Esophagus muscularis mucosa (tissue), 4 donors: ENCODE results near the gene DCAF4L1. TPM values are rescaled to one million over a fixed set of nuclear protein-coding genes. Genes with fewer than 3 reads are reported as not detected.
A peak's percentile ranks its signal among the peaks of the same experiment; 100 is the strongest.

Source experiments
- DNase-seq: peaks from one replicate; pipeline ENCODE4 v3.0.0-alpha.2; 2017; ENCODE audit errors: extremely low spot score
- H3K27ac ChIP-seq, 4 donors: fragments of 200-600 bp; sonication (generic); replicated peaks in 1 of 4; 1 replicate in 3 of 4; 2 replicates in 1 of 4; pipeline ENCODE4 v1.5.1; 2016 to 2019; ENCODE audit warnings: mild to moderate bottlenecking in 1 of 4
- H3K27me3 ChIP-seq, 4 donors: fragments of 200-600 bp; sonication (generic); one replicate each; pipeline versions ENCODE4 v1.5.1 to v1.6.0; 2016 to 2019
- H3K36me3 ChIP-seq, 4 donors: fragments of 200-600 bp; sonication (generic); one replicate each; pipeline ENCODE4 v1.5.1; 2016 to 2019
- H3K4me1 ChIP-seq, 4 donors: fragments of 200-600 bp; sonication (generic); one replicate each; pipeline ENCODE4 v1.5.1; 2016 to 2019
- H3K4me3 ChIP-seq, 4 donors: fragments of 200-600 bp; sonication (generic); 1 replicate in 2 of 4; 2 replicates in 2 of 4; pipeline ENCODE4 v1.5.1; 2016 to 2019; ENCODE audit warnings: mild to moderate bottlenecking in 4 of 4, moderate library complexity in 1 of 4
- H3K9me3 ChIP-seq, 4 donors: fragments of 200-600 bp; sonication (generic); 1 replicate in 3 of 4; 2 replicates in 1 of 4; pipeline ENCODE4 v1.5.1; 2016 to 2019
- CTCF ChIP-seq, 3 experiments: fragments of 200-600 bp in 2 of 3; fragments of 450-650 bp in 1 of 3; sonication (generic) in 2 of 3; IDR thresholded peaks; one replicate each; pipeline ENCODE4 v1.5.1; 2017 to 2019; ENCODE audit warnings: antibody characterized with exemption in 3 of 3, mild to moderate bottlenecking in 2 of 3, moderate library complexity in 1 of 3
- EP300 ChIP-seq: sonication (generic); formaldehyde crosslinking; IDR thresholded peaks from one replicate; pipeline ENCODE4 v1.6.1; 2017; ENCODE audit warnings: antibody characterized with exemption
- POLR2A ChIP-seq: fragments of 450-650 bp; IDR thresholded peaks from one replicate; pipeline ENCODE4 v1.6.1; 2017; ENCODE audit warnings: antibody characterized with exemption, moderate library complexity, mild to moderate bottlenecking, low read depth
- POLR2AphosphoS5 ChIP-seq, 2 donors: sonication (generic); formaldehyde crosslinking; IDR thresholded peaks; one replicate each; pipeline ENCODE4 v1.6.1; 2017; ENCODE audit warnings: antibody characterized with exemption in 2 of 2
- WGBS: methylation state at CpG from one replicate; pipeline ENCODE4 v1.1.5; 2018; 5-methylcytosine and 5-hydroxymethylcytosine counted together
- intact Hi-C: fragments of 100-400 bp; cut with DNase I; formaldehyde crosslinking; loops from one replicate; pipeline ENCODE4 v1.15.1; 2023
- total RNA-seq, 4 donors: library from RNA; depleted of rRNA; stranded (reverse); fragments of >200 nt; gene quantifications; one replicate each; pipeline versions ENCODE4 v1.1.0 to v1.2.1, GENCODE V29; 2016

The DCAF4L1 gene
- total RNA-seq, 4 donors from 2014 or later: under 0.01 to 0.29 (median 0.18) TPM

DNA sequence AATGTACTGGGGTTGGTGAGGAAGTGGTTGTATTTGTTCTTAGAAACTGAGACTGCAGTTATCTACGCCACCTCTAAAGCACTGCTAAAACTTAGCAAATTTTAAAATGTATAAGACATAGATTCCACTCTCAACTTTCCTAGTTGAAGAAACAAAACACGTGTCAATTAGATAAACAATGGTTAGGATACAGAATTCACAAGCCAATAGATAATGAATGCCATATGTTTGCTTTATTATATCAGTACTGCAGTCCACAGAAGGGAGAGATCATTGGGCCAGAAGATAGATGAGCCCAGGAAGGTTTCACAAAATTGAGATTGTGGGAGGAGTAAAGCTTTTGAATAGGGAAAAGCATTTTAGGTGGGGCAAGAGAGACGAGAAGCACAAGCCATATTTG is 32.0 kb upstream of the DCAF4L1 start:
- Histone ChIP-seq H3K4me3 (no peak overlapping the region), H3K27me3 (no peaks in the 10 kb centered on the region), H3K4me1 (no peaks in the 10 kb centered on the region), H3K9me3 (no peaks in the 10 kb centered on the region), H3K36me3 (peaks cover 13 to 92% (median 62%) of the 10 kb centered on the region in 4 donors), H3K27ac (no peak overlapping the region)
- no peak for TF ChIP-seq POLR2A
- intact Hi-C loops: no loop called here
- 72% methylated on average over 3 of the region's 3 CpGs for WGBS
- DNase-seq: no peak

DNA sequence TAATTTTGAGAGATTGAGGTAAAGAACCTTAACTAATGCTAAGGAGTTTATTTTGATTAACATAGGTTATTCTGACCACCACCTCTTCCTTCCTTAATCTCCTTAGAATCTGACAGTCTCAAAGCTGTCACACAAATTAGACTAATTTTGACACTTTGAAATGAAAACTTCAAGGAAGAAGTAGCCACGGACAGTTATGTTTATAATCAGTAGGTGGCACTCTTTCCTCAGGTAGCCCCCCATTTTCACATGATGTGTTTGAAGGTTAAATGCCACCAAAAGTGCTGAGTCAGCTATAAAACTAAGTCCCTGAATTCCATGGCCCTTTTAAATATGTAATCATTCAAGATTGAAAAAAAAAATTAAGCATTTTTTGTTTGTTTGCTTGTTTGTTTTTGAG is 23.9 kb upstream of the DCAF4L1 start:
- no peaks in the 10 kb centered on the region for H3K4me1 ChIP-seq
- 26% methylated on average over 1 of the region's 1 CpG for WGBS
- no peak for DNase-seq
- H3K36me3 ChIP-seq: peaks cover 0 to 34% (median 25%) of the 10 kb centered on the region in 4 donors
- intact Hi-C loops: no loop called here
- no peak for TF ChIP-seq EP300
- TF ChIP-seq CTCF (IDR thresholded peaks at IDR 0.05): peak in 1 of 3 experiments; percentile 21
- H3K27me3 ChIP-seq: no peaks in the 10 kb centered on the region
- no peaks in the 10 kb centered on the region for H3K9me3 ChIP-seq
- H3K4me3 ChIP-seq: no peak overlapping the region
- no peak overlapping the region for H3K27ac ChIP-seq

DNA sequence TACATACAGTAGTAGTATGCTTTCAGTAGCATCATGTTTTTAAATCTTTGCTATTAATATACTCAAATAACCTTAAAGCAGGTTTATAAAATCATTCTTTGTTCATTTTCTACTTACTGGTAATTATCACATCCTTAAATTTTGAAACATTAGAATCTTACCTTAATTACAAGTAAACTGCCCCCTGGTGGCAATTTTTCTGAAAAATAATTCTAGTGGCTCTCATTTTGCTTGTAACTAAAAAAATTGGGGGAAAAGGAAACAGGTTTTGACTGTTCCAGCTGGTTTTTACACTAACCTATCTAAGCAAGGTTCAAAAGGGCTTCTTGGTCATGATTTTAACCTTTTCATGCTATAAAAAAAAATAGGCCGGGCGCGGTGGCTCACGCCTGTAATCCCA is 18.5 kb upstream of the DCAF4L1 start:
- Histone ChIP-seq H3K36me3 (no peaks in the 10 kb centered on the region), H3K27ac (no peak overlapping the region), H3K27me3 (no peaks in the 10 kb centered on the region), H3K4me1 (no peaks in the 10 kb centered on the region), H3K4me3 (no peak overlapping the region), H3K9me3 (no peaks in the 10 kb centered on the region)
- WGBS: 90% methylated on average over 4 of the region's 4 CpGs
- DNase-seq: no peak
- TF ChIP-seq POLR2AphosphoS5 (IDR thresholded peaks at IDR 0.05): no peak
- TF ChIP-seq EP300: no peak
- TF ChIP-seq POLR2A: no peak
- peak in 1 of 3 experiments; percentile 30 for TF ChIP-seq CTCF (IDR thresholded peaks at IDR 0.05)
- intact Hi-C loops: no loop called here

DNA sequence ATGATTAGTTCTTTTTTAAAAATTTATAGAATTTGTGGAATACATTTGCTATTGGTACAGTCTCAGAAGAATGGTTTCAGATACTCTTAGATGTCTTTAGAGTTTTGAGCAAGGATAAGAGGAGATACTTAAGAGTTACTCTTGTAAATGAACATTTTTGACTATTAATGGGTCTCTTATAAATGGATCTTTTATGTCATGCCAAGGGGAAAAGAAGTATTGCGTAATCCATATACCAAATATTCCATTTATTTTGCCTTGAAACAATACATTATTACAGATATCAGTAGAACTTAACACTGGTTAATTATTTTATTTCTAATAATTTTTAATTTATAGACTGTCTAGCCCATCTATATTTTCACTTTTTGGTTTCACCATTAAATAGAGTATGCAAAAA is 17.2 kb upstream of the DCAF4L1 start:
- Histone ChIP-seq H3K27ac (no peak overlapping the region), H3K4me1 (no peaks in the 10 kb centered on the region), H3K4me3 (no peak overlapping the region), H3K9me3 (peaks cover 0 to 7% (median 2%) of the 10 kb centered on the region in 4 donors), H3K27me3 (no peaks in the 10 kb centered on the region), H3K36me3 (no peaks in the 10 kb centered on the region)
- 97% methylated on average over 1 of the region's 1 CpG for WGBS
- DNase-seq: no peak
- no peak for TF ChIP-seq EP300
- TF ChIP-seq POLR2AphosphoS5 (IDR thresholded peaks at IDR 0.05): no peak
- no peak for TF ChIP-seq POLR2A
- no peak for TF ChIP-seq CTCF (IDR thresholded peaks at IDR 0.05)
- intact Hi-C loops: no loop called here

- TF ChIP-seq EP300 (no peak), POLR2A (no peak), CTCF (IDR thresholded peaks at IDR 0.05) (no peak), POLR2AphosphoS5 (IDR thresholded peaks at IDR 0.05) (no peak)
- no peaks in the 10 kb centered on the region for H3K36me3 ChIP-seq
- H3K9me3 ChIP-seq: peaks cover 0 to 7% (median 2%) of the 10 kb centered on the region in 4 donors
- H3K4me3 ChIP-seq: no peak overlapping the region
- 100% methylated on average over 2 of the region's 2 CpGs for WGBS
- no peaks in the 10 kb centered on the region for H3K27me3 ChIP-seq
- DNase-seq: no peak
- H3K27ac ChIP-seq: no peak overlapping the region
- intact Hi-C loops: no loop called here
- no peaks in the 10 kb centered on the region for H3K4me1 ChIP-seq
Measured at GRCh38 chr4:41967392-41967791, 14.2 kb upstream of the DCAF4L1 start.
